Activated naive CD8-positive, alpha-beta T cell treated with anti-CD3 and anti-CD28 coated beads, Interleukin-2, amount 50 U/mL, for 24 hours (primary cell): ENCODE data around the gene SLAMF9.
A peak's percentile ranks its signal among the peaks of the same experiment; 100 is the strongest.

Experiments
- ATAC-seq: fragments of 150-1000 bp; cut with Tn5 transposase; one replicate; pipeline ENCODE4 v1.10.0; 2021
- DNase-seq: peaks from one replicate; pipeline ENCODE4 v3.0.0; 2021
- H3K27ac Mint-ChIP-seq: one replicate; pipeline ENCODE4 v1.8.0; 2021; ENCODE audit warnings: mild to moderate bottlenecking, mixed read lengths
- H3K27me3 Mint-ChIP-seq: one replicate; pipeline ENCODE4 v1.8.0; 2021; ENCODE audit warnings: mixed read lengths
- H3K36me3 Mint-ChIP-seq: one replicate; pipeline ENCODE4 v1.8.0; 2021; ENCODE audit warnings: low read depth, mixed read lengths
- H3K4me1 Mint-ChIP-seq: one replicate; pipeline ENCODE4 v1.8.0; 2021; ENCODE audit warnings: mixed read lengths
- H3K4me3 Mint-ChIP-seq: one replicate; pipeline ENCODE4 v1.8.0; 2021; ENCODE audit warnings: mild to moderate bottlenecking, moderate library complexity, mixed read lengths
- H3K9me3 Mint-ChIP-seq: one replicate; pipeline ENCODE4 v1.8.0; 2021; ENCODE audit warnings: mixed read lengths

SLAMF9 gene

GRCh38 chr1:159927849-159928431, 26.1 kb downstream of the SLAMF9 start:
- peaks cover 22% of the 10 kb centered on the region for H3K4me1 Mint-ChIP-seq
- peaks cover 9% of the 10 kb centered on the region for H3K36me3 Mint-ChIP-seq
- no peak for ATAC-seq
- DNase-seq, result no peak
- no peaks in the 10 kb centered on the region for H3K9me3 Mint-ChIP-seq
- H3K4me3 Mint-ChIP-seq, result no peak overlapping the region
- peaks cover 2% of the 10 kb centered on the region for H3K27me3 Mint-ChIP-seq
- no peak overlapping the region for H3K27ac Mint-ChIP-seq

GRCh38 chr1:159927211-159927848, 26.7 kb downstream of the SLAMF9 start:
- Mint-ChIP-seq H3K27me3 (peaks cover 2% of the 10 kb centered on the region), H3K27ac (no peak overlapping the region), H3K4me1 (peaks cover 28% of the 10 kb centered on the region), H3K4me3 (no peak overlapping the region), H3K9me3 (no peaks in the 10 kb centered on the region), H3K36me3 (peaks cover 12% of the 10 kb centered on the region)
- ATAC-seq, result no peak
- no peak for DNase-seq

GRCh38 chr1:159925719-159926078, 28.3 kb downstream of the SLAMF9 start:
- no peaks in the 10 kb centered on the region for H3K9me3 Mint-ChIP-seq
- peak; percentile 54 for DNase-seq
- H3K4me1 Mint-ChIP-seq, result peaks cover 44% of the 10 kb centered on the region
- peaks cover 26% of the 10 kb centered on the region for H3K36me3 Mint-ChIP-seq
- H3K27ac Mint-ChIP-seq, result peak overlapping the region; percentile 99
- ATAC-seq, result peak; percentile 7
- H3K27me3 Mint-ChIP-seq, result peaks cover 2% of the 10 kb centered on the region
- peak overlapping the region; percentile 98 for H3K4me3 Mint-ChIP-seq

GRCh38 chr1:159924791-159925718, 29.0 kb downstream of the SLAMF9 start, which contains the start of gene TAGLN2:
Gene TAGLN2, minus strand, starts transcription at chr1:159925507. Its CDS starts 4,998 bp downstream, at chr1:159920509.
- H3K27me3 Mint-ChIP-seq, result peaks cover 2% of the 10 kb centered on the region
- H3K4me1 Mint-ChIP-seq, result peaks cover 48% of the 10 kb centered on the region
- peaks cover 33% of the 10 kb centered on the region for H3K36me3 Mint-ChIP-seq
- ATAC-seq, result peak; percentile 70
- H3K4me3 Mint-ChIP-seq, result peak within 1 kb of the TSS; percentile 98
- DNase-seq, result peak; percentile 93
- H3K27ac Mint-ChIP-seq, result peak within 1 kb of the TSS; percentile 99
- H3K9me3 Mint-ChIP-seq, result no peaks in the 10 kb centered on the region

- peak; percentile 38 for ATAC-seq
- peak; percentile 79 for DNase-seq
- Mint-ChIP-seq H3K4me1 (peaks cover 57% of the 10 kb centered on the region), H3K4me3 (peak overlapping the region; percentile 98), H3K27ac (peak overlapping the region; percentile 99), H3K9me3 (no peaks in the 10 kb centered on the region), H3K36me3 (peaks cover 41% of the 10 kb centered on the region), H3K27me3 (peaks cover 2% of the 10 kb centered on the region)
Observed at GRCh38 chr1:159924025-159924790, 29.8 kb downstream of the SLAMF9 start.

GRCh38 chr1:159923203-159924024, 30.6 kb downstream of the SLAMF9 start:
- Mint-ChIP-seq H3K4me3 (peak overlapping the region; percentile 98), H3K27ac (peak overlapping the region; percentile 99), H3K27me3 (peaks cover 2% of the 10 kb centered on the region), H3K4me1 (peaks cover 64% of the 10 kb centered on the region), H3K9me3 (no peaks in the 10 kb centered on the region), H3K36me3 (peaks cover 47% of the 10 kb centered on the region)
- peak; percentile 85 for DNase-seq
- ATAC-seq, result peak; percentile 48

GRCh38 chr1:159922511-159923202, 31.4 kb downstream of the SLAMF9 start:
- peak overlapping the region; percentile 99 for H3K27ac Mint-ChIP-seq
- ATAC-seq, result no peak

GRCh38 chr1:159921700-159922504, 32.1 kb downstream of the SLAMF9 start:
- Mint-ChIP-seq H3K27me3 (peaks cover 2% of the 10 kb centered on the region), H3K4me3 (peak overlapping the region; percentile 98), H3K36me3 (peaks cover 61% of the 10 kb centered on the region), H3K27ac (peak overlapping the region; percentile 91), H3K4me1 (peaks cover 76% of the 10 kb centered on the region), H3K9me3 (no peaks in the 10 kb centered on the region)
- peak; percentile 55 for DNase-seq
- ATAC-seq, result no peak

More at GRCh38 chr1:159922511-159923202, 31.4 kb downstream of the SLAMF9 start:
- Mint-ChIP-seq H3K36me3 (peaks cover 55% of the 10 kb centered on the region), H3K4me3 (peak overlapping the region; percentile 98), H3K4me1 (peaks cover 72% of the 10 kb centered on the region), H3K27me3 (peaks cover 2% of the 10 kb centered on the region), H3K9me3 (no peaks in the 10 kb centered on the region)
- peak; percentile 16 for DNase-seq

- H3K27ac Mint-ChIP-seq, result peak overlapping the region; percentile 91
- ATAC-seq, result no peak
- H3K4me1 Mint-ChIP-seq, result peaks cover 75% of the 10 kb centered on the region
Observed at GRCh38 chr1:159921251-159921650, 32.8 kb downstream of the SLAMF9 start.

GRCh38 chr1:159920651-159921050, 33.4 kb downstream of the SLAMF9 start:
- Mint-ChIP-seq H3K9me3 (no peaks in the 10 kb centered on the region), H3K36me3 (peaks cover 63% of the 10 kb centered on the region), H3K4me3 (peak overlapping the region; percentile 98), H3K4me1 (peaks cover 69% of the 10 kb centered on the region), H3K27me3 (peaks cover 2% of the 10 kb centered on the region), H3K27ac (peak overlapping the region; percentile 91)
- DNase-seq (no peak), ATAC-seq (no peak)

More at GRCh38 chr1:159921251-159921650, 32.8 kb downstream of the SLAMF9 start:
- peak overlapping the region; percentile 98 for H3K4me3 Mint-ChIP-seq
- H3K9me3 Mint-ChIP-seq, result no peaks in the 10 kb centered on the region
- H3K36me3 Mint-ChIP-seq, result peaks cover 63% of the 10 kb centered on the region
- DNase-seq, result no peak
- peaks cover 2% of the 10 kb centered on the region for H3K27me3 Mint-ChIP-seq

- H3K27me3 Mint-ChIP-seq, result peaks cover 2% of the 10 kb centered on the region
- peaks cover 64% of the 10 kb centered on the region for H3K4me1 Mint-ChIP-seq
- H3K27ac Mint-ChIP-seq, result no peak overlapping the region
Observed at GRCh38 chr1:159920202-159920601, 33.8 kb downstream of the SLAMF9 start.

GRCh38 chr1:159919236-159919865, 34.7 kb downstream of the SLAMF9 start:
- ATAC-seq, result no peak
- H3K27ac Mint-ChIP-seq, result no peak overlapping the region
- peaks cover 64% of the 10 kb centered on the region for H3K4me1 Mint-ChIP-seq
- peaks cover 2% of the 10 kb centered on the region for H3K27me3 Mint-ChIP-seq
- H3K9me3 Mint-ChIP-seq, result no peaks in the 10 kb centered on the region
- no peak overlapping the region for H3K4me3 Mint-ChIP-seq
- no peak for DNase-seq
- peaks cover 65% of the 10 kb centered on the region for H3K36me3 Mint-ChIP-seq

More at GRCh38 chr1:159920202-159920601, 33.8 kb downstream of the SLAMF9 start:
- Mint-ChIP-seq H3K4me3 (no peak overlapping the region), H3K36me3 (peaks cover 64% of the 10 kb centered on the region), H3K9me3 (no peaks in the 10 kb centered on the region)
- no peak for ATAC-seq
- DNase-seq, result no peak
